GM21390 (cell line): ENCODE data around the gene LYRM4.

Experiments
- ATAC-seq: cut with Tn5 transposase; IDR thresholded peaks from one replicate; pipeline ENCODE4 v1.9.1; 2021; ENCODE audit not compliant: unreplicated experiment

The LYRM4 gene

GRCh38 chr6:5247201-5247600 lies 13.5 kb downstream of the LYRM4 start:
- no peak for ATAC-seq

- no peak for ATAC-seq
Measured at GRCh38 chr6:5246141-5247097, 14.3 kb downstream of the LYRM4 start.

- no peak for ATAC-seq
Measured at GRCh38 chr6:5243069-5243468, 17.7 kb downstream of the LYRM4 start.

DNA sequence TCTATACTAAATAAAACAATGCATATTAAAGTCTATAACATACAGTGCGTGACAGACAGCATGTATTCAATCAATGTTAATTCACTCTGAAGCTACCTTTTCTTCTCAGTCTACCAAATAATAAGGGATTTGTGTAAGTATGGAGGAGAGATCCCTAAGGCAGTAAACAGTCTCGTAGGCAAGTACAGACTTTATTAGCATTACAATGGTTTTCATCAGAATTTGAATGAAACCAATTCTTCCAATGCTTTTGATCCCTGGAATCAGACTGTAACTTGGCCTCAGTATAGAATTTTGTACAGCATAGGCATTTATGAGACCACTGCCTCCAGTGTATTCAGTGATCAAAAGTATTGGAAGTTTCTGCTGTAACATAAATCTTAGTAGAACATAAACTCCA lies 19.5 kb downstream of the LYRM4 start:
- ATAC-seq, result no peak

GRCh38 chr6:5238336-5238735 lies 22.4 kb downstream of the LYRM4 start:
- no peak for ATAC-seq

- no peak for ATAC-seq
Measured at GRCh38 chr6:5237805-5238204, 22.9 kb downstream of the LYRM4 start.

GRCh38 chr6:5235830-5236229 lies 24.9 kb downstream of the LYRM4 start:
- ATAC-seq, result no peak

GRCh38 chr6:5234874-5235273 lies 25.9 kb downstream of the LYRM4 start:
- no peak for ATAC-seq

- ATAC-seq, result no peak
Measured at GRCh38 chr6:5231289-5231688, 29.5 kb downstream of the LYRM4 start.

GRCh38 chr6:5230081-5230480 lies 30.7 kb downstream of the LYRM4 start:
- ATAC-seq, result no peak

- no peak for ATAC-seq
Measured at GRCh38 chr6:5229356-5229755, 31.4 kb downstream of the LYRM4 start.

GRCh38 chr6:5223309-5223708 lies 37.4 kb downstream of the LYRM4 start:
- ATAC-seq, result no peak

DNA sequence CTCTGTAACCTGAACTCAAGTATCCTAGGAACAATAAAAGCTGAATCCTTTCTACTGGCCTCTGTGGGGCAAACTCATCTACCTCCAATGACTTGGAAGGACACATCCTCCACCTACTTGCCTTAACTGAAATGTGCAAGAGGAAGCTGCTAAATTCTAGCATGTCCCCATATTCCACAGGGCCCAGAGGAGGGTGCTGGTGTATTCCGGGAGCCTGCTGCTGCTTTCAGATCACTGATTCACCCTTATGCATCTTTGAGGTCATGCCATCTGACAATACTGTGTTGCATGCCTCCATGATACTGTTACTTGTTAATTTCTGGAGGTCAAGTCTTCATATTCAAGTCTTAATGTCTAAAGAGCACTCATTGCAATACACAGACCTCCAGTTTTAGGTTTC lies 40.3 kb downstream of the LYRM4 start:
- no peak for ATAC-seq

- no peak for ATAC-seq
Measured at GRCh38 chr6:5219011-5219691, 41.6 kb downstream of the LYRM4 start.

DNA sequence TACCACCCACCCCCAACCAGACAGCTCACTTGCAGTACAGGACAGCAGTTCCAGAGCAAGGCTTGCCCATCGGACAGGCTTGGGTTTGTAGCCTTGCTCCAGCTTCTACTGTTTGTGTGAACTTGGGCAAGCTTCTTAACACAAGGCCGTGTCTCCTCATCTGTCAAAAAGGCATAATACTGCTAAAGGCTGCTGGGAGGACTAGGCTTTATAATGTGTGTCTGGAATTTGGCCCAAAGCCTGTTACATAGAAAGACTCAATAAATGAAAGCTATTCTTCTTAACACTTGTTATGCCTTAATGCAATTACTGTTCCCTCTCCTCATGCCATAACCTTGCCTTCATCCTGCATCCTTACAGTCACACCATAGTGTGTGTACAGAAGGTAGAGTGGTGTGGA lies 43.4 kb downstream of the LYRM4 start:
- no peak for ATAC-seq

GRCh38 chr6:5215799-5216198 lies 45.0 kb downstream of the LYRM4 start:
- ATAC-seq, result no peak

DNA sequence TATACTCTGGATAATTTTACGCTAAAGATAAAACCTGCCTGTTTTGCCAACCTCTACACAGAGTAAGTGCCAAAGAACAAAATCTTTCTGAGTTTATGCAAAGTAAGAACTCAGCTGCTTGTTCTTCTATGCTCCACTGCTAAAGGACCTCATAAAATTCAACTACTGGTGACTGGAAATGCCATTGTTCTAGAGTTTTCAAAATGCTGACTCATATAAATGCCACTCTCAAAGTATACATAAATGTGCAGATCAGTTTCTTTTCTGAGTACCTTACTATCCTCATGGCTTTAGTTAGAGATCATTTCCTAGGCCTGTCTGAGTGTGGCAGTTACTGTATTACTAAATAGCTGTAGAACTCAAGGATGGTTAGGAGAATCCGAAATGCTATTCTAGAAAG lies 45.6 kb downstream of the LYRM4 start:
- ATAC-seq, result no peak

- ATAC-seq, result no peak
Measured at GRCh38 chr6:5214570-5215052, 46.1 kb downstream of the LYRM4 start.

DNA sequence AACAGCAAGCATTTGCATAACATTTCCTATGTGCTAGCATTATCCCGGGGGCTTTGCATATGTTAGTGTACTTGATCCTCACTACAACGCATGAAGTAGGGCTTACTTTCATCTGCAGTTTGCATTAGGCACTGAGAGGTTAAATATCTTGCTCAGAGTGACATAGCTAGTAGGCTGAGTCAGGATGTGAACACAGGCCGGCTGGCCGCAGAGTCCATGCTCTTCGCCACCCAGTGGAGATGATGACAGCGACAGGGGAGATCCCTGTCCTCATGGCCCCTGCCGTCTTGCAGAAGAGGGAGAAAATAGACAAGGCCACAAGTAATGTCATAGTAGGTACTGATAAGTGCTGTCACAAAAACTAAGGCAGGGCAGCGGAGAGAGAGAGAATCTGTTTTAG lies 46.9 kb downstream of the LYRM4 start:
- ATAC-seq, result no peak

DNA sequence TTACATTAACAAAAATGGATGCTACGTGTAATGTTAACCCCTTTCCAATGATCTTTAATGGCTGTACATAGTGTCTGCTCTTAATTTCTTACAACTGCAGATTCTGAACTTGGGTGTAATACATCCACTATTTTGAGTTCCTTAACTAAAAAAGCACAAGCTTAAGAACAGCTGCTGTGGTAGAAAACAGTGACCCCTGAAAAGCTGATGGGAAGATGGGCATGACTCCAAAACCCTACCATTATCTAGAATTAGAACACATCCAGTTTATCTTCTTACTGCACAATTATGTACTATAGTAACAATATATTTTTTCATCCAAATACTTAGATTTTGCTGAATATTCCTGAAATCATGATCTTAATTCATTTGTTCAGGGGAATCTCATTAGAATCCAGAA lies 49.3 kb downstream of the LYRM4 start:
- ATAC-seq, result no peak

- ATAC-seq, result no peak
Measured at GRCh38 chr6:5208471-5208971, 52.2 kb downstream of the LYRM4 start.

GRCh38 chr6:5208057-5208456 lies 52.7 kb downstream of the LYRM4 start:
- ATAC-seq, result no peak
